HepG2 (cell line): ENCODE data around the gene CATSPERD. TPM values are rescaled to one million over a fixed set of nuclear protein-coding genes. Genes with fewer than 3 reads are reported as not detected.

ENCODE experiments used
- ARNT ChIP-seq: fragments of 450-650 bp; IDR thresholded peaks from 2 replicates; pipeline ENCODE4 v1.6.1; 2017
- GMEB2 ChIP-seq: IDR thresholded peaks from 2 replicates; pipeline ENCODE4 v1.6.1; 2016; ENCODE audit warnings: missing biosample characterization, missing genetic modification reagents, low read depth
- GTF2F1 ChIP-seq: fragments of 150-350 bp; IDR thresholded peaks from 2 replicates; pipeline ENCODE4 v1.6.1; 2014; ENCODE audit warnings: low read length
- HOXD1 ChIP-seq: sonication (generic); formaldehyde crosslinking; IDR thresholded peaks from 2 replicates; pipeline ENCODE4 v1.5.0; 2020; ENCODE audit warnings: missing genetic modification reagents
- KLF12 ChIP-seq: sonication (generic); formaldehyde crosslinking; IDR thresholded peaks from 2 replicates; pipeline ENCODE4 v1.4.0; 2020; ENCODE audit warnings: missing genetic modification reagents, borderline replicate concordance
- NFATC3 ChIP-seq: sonication (generic); formaldehyde crosslinking; IDR thresholded peaks from 2 replicates; pipeline ENCODE4 v1.5.1; 2020; ENCODE audit warnings: mild to moderate bottlenecking, missing genetic modification reagents
- PLRG1 ChIP-seq: fragments of 450-650 bp; conservative IDR thresholded peaks from 2 replicates; pipeline ENCODE4 v1.6.1; 2016
- SMAD9 ChIP-seq: sonication (generic); formaldehyde crosslinking; IDR thresholded peaks from 2 replicates; pipeline ENCODE4 v1.5.1; 2020; ENCODE audit warnings: mild to moderate bottlenecking, missing genetic modification reagents
- TARDBP ChIP-seq: sonication (generic); formaldehyde crosslinking; IDR thresholded peaks from 2 replicates; pipeline ENCODE4 v1.8.0; 2022; ENCODE audit warnings: mild to moderate bottlenecking, missing genetic modification reagents
- TBX3 ChIP-seq: fragments of 450-650 bp; IDR thresholded peaks from 2 replicates; pipeline ENCODE4 v1.6.1; 2017; ENCODE audit warnings: antibody characterized with exemption, mild to moderate bottlenecking, inconsistent platforms, borderline replicate concordance
- TEAD3 ChIP-seq: optimal IDR thresholded peaks from 2 replicates; pipeline ENCODE3; 2016; ENCODE audit warnings: borderline replicate concordance
- ZBTB34 ChIP-seq: sonication (generic); formaldehyde crosslinking; IDR thresholded peaks from 2 replicates; pipeline ENCODE4 v1.8.0; 2022; ENCODE audit warnings: mild to moderate bottlenecking, missing genetic modification reagents
- ZNF260 ChIP-seq: sonication (generic); formaldehyde crosslinking; IDR thresholded peaks from 2 replicates; pipeline ENCODE4 v1.4.0; 2020; ENCODE audit warnings: missing genetic modification reagents, low read depth, mild to moderate bottlenecking, borderline replicate concordance
- ZNF547 ChIP-seq: sonication (generic); formaldehyde crosslinking; IDR thresholded peaks from 2 replicates; pipeline ENCODE4 v1.5.1; 2020; ENCODE audit warnings: mild to moderate bottlenecking, missing genetic modification reagents
- ZNF724P ChIP-seq: sonication (generic); formaldehyde crosslinking; IDR thresholded peaks from 2 replicates; pipeline ENCODE4 v1.8.0; 2022; ENCODE audit warnings: missing genetic modification reagents, borderline replicate concordance
- ZNF776 ChIP-seq: sonication (generic); formaldehyde crosslinking; IDR thresholded peaks from 2 replicates; pipeline ENCODE4 v1.4.0; 2020; ENCODE audit warnings: mild to moderate bottlenecking, missing genetic modification reagents
- ZXDC ChIP-seq: sonication (generic); formaldehyde crosslinking; IDR thresholded peaks from 2 replicates; pipeline ENCODE4 v1.5.0; 2020; ENCODE audit warnings: mild to moderate bottlenecking, missing genetic modification reagents
- polyA plus RNA-seq, 8 experiments: library from polyadenylated mRNA; depleted of rRNA in 3 of 8; stranded (reverse) in 7 of 8; unstranded in 1 of 8; fragments of >200 nt; fragmentation: Illumina TruSeq in 4 of 8; extraction: Trizol in 4 of 8; gene quantifications; 2 replicates each; pipeline versions ENCODE4 v1.2.1 to v1.2.3, GENCODE V29; 2011 to 2016; ENCODE audit warnings: low read depth in 4 of 8, missing spikeins in 1 of 8, mixed read lengths in 1 of 8; ENCODE audit not compliant: insufficient read depth in 1 of 8
- total RNA-seq, 5 experiments: library from RNA; depleted of rRNA; stranded (reverse); fragments of >200 nt; fragmentation: Illumina TruSeq; extraction: Trizol; gene quantifications; 2 replicates each; pipeline ENCODE4 v1.2.3, GENCODE V29; 2016; ENCODE audit warnings: low read depth in 1 of 5
- TF ChIP-seq, protein P1 (sequence below): sonication (generic); formaldehyde crosslinking; conservative IDR thresholded peaks from 2 replicates; pipeline ENCODE4 v1.4.0; 2020; ENCODE audit warnings: missing genetic modification reagents
- TF ChIP-seq, protein P2 (sequence below): sonication (generic); formaldehyde crosslinking; IDR thresholded peaks from 2 replicates; pipeline ENCODE4 v1.4.0; 2020; ENCODE audit warnings: mild to moderate bottlenecking, missing genetic modification reagents
- TF ChIP-seq, protein P3 (sequence below): IDR thresholded peaks from 2 replicates; pipeline ENCODE4 v1.6.1; 2016; ENCODE audit warnings: missing compliant biosample characterization, missing genetic modification reagents, borderline replicate concordance

Gene CATSPERD
- total and polyA plus RNA-seq, 2 of the 13 experiments (the other 11 are each of a cell fraction or from before 2014, with no cell fraction given) = 0.04 TPM; not detected in 1

DNA sequence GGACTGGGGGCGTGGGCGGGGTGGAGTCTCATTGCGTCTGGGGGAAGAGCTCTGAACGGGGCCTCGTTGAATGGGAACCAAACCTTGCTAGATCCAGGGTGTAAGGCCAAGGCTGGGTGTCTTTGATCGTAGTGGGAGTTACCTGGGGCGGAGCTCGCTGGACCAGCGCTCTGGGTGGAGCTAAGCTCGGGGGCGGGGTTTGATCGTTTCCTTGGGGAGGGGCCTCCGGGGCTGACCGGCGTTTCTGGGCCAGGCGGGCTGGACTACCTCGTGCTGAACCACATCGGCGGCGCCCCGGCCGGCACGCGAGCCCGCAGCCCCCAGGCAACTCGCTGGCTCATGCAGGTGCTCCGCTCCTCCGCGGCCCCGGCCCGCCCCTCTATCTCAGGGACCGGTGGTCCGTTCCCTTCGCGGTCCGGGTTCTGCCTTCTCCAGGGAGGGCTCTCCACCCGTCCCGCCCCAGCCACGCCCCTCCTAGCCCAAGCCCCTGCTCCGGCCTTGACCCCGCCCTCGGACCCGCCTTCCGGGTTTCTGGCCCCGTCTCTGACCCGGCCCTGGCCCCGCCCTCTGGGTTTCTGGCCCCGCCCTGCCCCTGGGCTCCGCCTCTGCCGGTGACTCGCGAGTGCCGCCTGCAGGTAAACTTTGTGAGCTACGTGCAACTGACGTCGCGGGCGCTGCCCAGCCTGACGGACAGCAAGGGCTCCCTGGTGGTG is 33.6 kb upstream of the CATSPERD start (continued):
- TF ChIP-seq KLF12 (0 out of 2 replicates have a peak, but pooled peaks have one; percentile 10), TARDBP (CRISPR knock-in tag) (no peak), HOXD1 (CRISPR knock-in tag) (no peak), ZNF724P (CRISPR knock-in tag) (no peak), ZXDC (CRISPR knock-in tag) (no peak), SMAD9 (no peak), ZNF260 (CRISPR knock-in tag) (no peak), NFATC3 (CRISPR knock-in tag) (no peak), GMEB2 (CRISPR knock-in tag) (no peak), ARNT (no peak), GTF2F1 (no peak), ZBTB34 (CRISPR knock-in tag) (no peak), TBX3 (no peak), ZNF776 (CRISPR knock-in tag) (no peak; the same call in 1 of the 2 replicates), TEAD3 (CRISPR knock-in tag) (no peak), PLRG1 (no peak), ZNF547 (CRISPR knock-in tag) (no peak)
- TF ChIP-seq, protein P1, sequence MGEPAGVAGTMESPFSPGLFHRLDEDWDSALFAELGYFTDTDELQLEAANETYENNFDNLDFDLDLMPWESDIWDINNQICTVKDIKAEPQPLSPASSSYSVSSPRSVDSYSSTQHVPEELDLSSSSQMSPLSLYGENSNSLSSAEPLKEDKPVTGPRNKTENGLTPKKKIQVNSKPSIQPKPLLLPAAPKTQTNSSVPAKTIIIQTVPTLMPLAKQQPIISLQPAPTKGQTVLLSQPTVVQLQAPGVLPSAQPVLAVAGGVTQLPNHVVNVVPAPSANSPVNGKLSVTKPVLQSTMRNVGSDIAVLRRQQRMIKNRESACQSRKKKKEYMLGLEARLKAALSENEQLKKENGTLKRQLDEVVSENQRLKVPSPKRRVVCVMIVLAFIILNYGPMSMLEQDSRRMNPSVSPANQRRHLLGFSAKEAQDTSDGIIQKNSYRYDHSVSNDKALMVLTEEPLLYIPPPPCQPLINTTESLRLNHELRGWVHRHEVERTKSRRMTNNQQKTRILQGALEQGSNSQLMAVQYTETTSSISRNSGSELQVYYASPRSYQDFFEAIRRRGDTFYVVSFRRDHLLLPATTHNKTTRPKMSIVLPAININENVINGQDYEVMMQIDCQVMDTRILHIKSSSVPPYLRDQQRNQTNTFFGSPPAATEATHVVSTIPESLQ (CRISPR knock-in tag) = no peak
- TF ChIP-seq, protein P2, sequence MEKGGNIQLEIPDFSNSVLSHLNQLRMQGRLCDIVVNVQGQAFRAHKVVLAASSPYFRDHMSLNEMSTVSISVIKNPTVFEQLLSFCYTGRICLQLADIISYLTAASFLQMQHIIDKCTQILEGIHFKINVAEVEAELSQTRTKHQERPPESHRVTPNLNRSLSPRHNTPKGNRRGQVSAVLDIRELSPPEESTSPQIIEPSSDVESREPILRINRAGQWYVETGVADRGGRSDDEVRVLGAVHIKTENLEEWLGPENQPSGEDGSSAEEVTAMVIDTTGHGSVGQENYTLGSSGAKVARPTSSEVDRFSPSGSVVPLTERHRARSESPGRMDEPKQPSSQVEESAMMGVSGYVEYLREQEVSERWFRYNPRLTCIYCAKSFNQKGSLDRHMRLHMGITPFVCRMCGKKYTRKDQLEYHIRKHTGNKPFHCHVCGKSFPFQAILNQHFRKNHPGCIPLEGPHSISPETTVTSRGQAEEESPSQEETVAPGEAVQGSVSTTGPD (CRISPR knock-in tag) = no peak
- TF ChIP-seq, protein P3, sequence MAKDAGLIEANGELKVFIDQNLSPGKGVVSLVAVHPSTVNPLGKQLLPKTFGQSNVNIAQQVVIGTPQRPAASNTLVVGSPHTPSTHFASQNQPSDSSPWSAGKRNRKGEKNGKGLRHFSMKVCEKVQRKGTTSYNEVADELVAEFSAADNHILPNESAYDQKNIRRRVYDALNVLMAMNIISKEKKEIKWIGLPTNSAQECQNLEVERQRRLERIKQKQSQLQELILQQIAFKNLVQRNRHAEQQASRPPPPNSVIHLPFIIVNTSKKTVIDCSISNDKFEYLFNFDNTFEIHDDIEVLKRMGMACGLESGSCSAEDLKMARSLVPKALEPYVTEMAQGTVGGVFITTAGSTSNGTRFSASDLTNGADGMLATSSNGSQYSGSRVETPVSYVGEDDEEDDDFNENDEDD (CRISPR knock-in tag) = no peak
